ENCODE results near the gene PIBF1.
A peak's percentile ranks its signal among the peaks of the same experiment; 100 is the strongest.
"Not testable (repeated sequence)": the region's sequence is repeated elsewhere in the genome, so short reads cannot be mapped to it uniquely, and the experiment has no call there.

PIBF1 gene

GRCh38 chr13:72781451-72782439 lies at the start of gene PIBF1, which contains the start of gene DIS3:
Gene PIBF1, plus strand, starts transcription at chr13:72782133. Its CDS starts 1,337 bp downstream, at chr13:72783470.
Gene DIS3, minus strand, starts transcription at chr13:72781900. Its CDS starts 68 bp downstream, at chr13:72781832.
- DNase-seq = peak; percentile 95

GRCh38 chr13:72737033-72737432 lies 44.9 kb upstream of the PIBF1 start:
- no peak for DNase-seq

GRCh38 chr13:72740015-72740414 lies 41.9 kb upstream of the PIBF1 start:
- DNase-seq = no peak

- DNase-seq = no peak
Measured at GRCh38 chr13:72745260-72745659, 36.7 kb upstream of the PIBF1 start.

GRCh38 chr13:72751220-72751619 lies 30.7 kb upstream of the PIBF1 start:
- no peak for DNase-seq

- no peak for DNase-seq
Measured at GRCh38 chr13:72754111-72754510, 27.8 kb upstream of the PIBF1 start.

- DNase-seq = no peak
Measured at GRCh38 chr13:72757792-72758535, 24.0 kb upstream of the PIBF1 start.

GRCh38 chr13:72760189-72760588 lies 21.7 kb upstream of the PIBF1 start:
- DNase-seq = no peak

- no peak for DNase-seq
Measured at GRCh38 chr13:72763411-72763810, 18.5 kb upstream of the PIBF1 start.

GRCh38 chr13:72774019-72774418 lies 7.9 kb upstream of the PIBF1 start:
- DNase-seq = no peak

GRCh38 chr13:72782717-72783116 lies 784 bp downstream of the PIBF1 start:
- DNase-seq = no peak

- not testable (repeated sequence) for DNase-seq
Measured at GRCh38 chr13:72784679-72785078, 2.7 kb downstream of the PIBF1 start.

- no peak for DNase-seq
Measured at GRCh38 chr13:72788831-72789230, 6.9 kb downstream of the PIBF1 start.

GRCh38 chr13:72792640-72793039 lies 10.7 kb downstream of the PIBF1 start:
- no peak for DNase-seq

GRCh38 chr13:72798817-72799216 lies 16.9 kb downstream of the PIBF1 start:
- no peak for DNase-seq

GRCh38 chr13:72804301-72804700 lies 22.4 kb downstream of the PIBF1 start:
- no peak for DNase-seq

- DNase-seq = no peak
Measured at GRCh38 chr13:72805676-72806346, 23.9 kb downstream of the PIBF1 start.

GRCh38 chr13:72806514-72806913 lies 24.6 kb downstream of the PIBF1 start:
- not testable (repeated sequence) for DNase-seq

- no peak for DNase-seq
Measured at GRCh38 chr13:72808917-72809500, 27.1 kb downstream of the PIBF1 start.

GRCh38 chr13:72820156-72820897 lies 38.4 kb downstream of the PIBF1 start:
- DNase-seq = no peak

- no peak for DNase-seq
Measured at GRCh38 chr13:72820898-72821279, 39.0 kb downstream of the PIBF1 start.

- DNase-seq = no peak
Measured at GRCh38 chr13:72823081-72823480, 41.1 kb downstream of the PIBF1 start.

Data from activated CD4-positive, CD25-positive, alpha-beta regulatory T cell treated with anti-CD3 and anti-CD28 coated beads, Interleukin-2, amount 50 U/mL, for 72 hours (primary cell).